Caco-2 (cell line): ENCODE data around the gene KCNE4. TPM values are rescaled to one million over a fixed set of nuclear protein-coding genes. Genes with fewer than 3 reads are reported as not detected.

Source experiments
- BruUV-seq: library from RNA; stranded (reverse); fragments of 400-500 nt; replicated peaks from 2 replicates; lab custom pipeline; 2021; lab: Mats Ljungman, UMichigan
- CTCF ChIA-PET: fragments of 300-600 bp; sonication (Branson Sonifier 250); formaldehyde crosslinking; loops from one replicate; lab custom pipeline; 2022; ENCODE audit warnings: antibody characterized with exemption; lab: Charles Lee
- POLR2A ChIA-PET: fragments of 300-600 bp; sonication (Branson Sonifier 250); formaldehyde crosslinking; loops from one replicate; lab custom pipeline; 2022; ENCODE audit warnings: antibody characterized with exemption; lab: Charles Lee
- DNase-seq, 2 experiments: peaks; one replicate each; pipeline versions ENCODE4 v3.0.0 to v3.0.0-alpha.2; 2020 to 2022
- H3K27me3 ChIP-seq: replicated peaks from 2 replicates; pipeline ENCODE4 v1.6.0; 2011; ENCODE audit warnings: low read length; ENCODE audit not compliant: control insufficient read depth, insufficient read depth
- H3K36me3 ChIP-seq: 2 replicates; pipeline ENCODE4 v1.5.1; 2011; ENCODE audit warnings: low read length; ENCODE audit not compliant: control insufficient read depth, insufficient read depth
- H3K4me1 ChIP-seq: fragments of 250-450 bp; sonication (Bioruptor Pico); 2 replicates; pipeline ENCODE4 v1.5.1; 2020; ENCODE audit warnings: mild to moderate bottlenecking
- H3K4me3 ChIP-seq: 2 replicates; pipeline ENCODE4 v1.5.1; 2011; ENCODE audit warnings: low read depth, mild to moderate bottlenecking, control low read depth, low read length
- H3K9me3 ChIP-seq: fragments of 250-450 bp; sonication (Bioruptor Pico); 2 replicates; pipeline ENCODE4 v1.5.1; 2020; ENCODE audit warnings: mild to moderate bottlenecking, moderate library complexity
- H3K27ac Mint-ChIP-seq: one replicate; pipeline ENCODE4 v1.8.0; 2022; ENCODE audit warnings: mixed read lengths; ENCODE audit not compliant: unreplicated experiment
- H3K27me3 Mint-ChIP-seq: one replicate; pipeline ENCODE4 v1.8.0; 2022; ENCODE audit warnings: mixed read lengths; ENCODE audit not compliant: insufficient read depth, unreplicated experiment
- H3K36me3 Mint-ChIP-seq: one replicate; pipeline ENCODE4 v1.8.0; 2022; ENCODE audit warnings: mild to moderate bottlenecking, mixed read lengths; ENCODE audit not compliant: insufficient read depth, unreplicated experiment
- H3K4me1 Mint-ChIP-seq: one replicate; pipeline ENCODE4 v1.8.0; 2022; ENCODE audit warnings: low read depth, mixed read lengths; ENCODE audit not compliant: unreplicated experiment
- H3K4me3 Mint-ChIP-seq: one replicate; pipeline ENCODE4 v1.8.0; 2022; ENCODE audit warnings: mild to moderate bottlenecking, moderate library complexity, mixed read lengths; ENCODE audit not compliant: unreplicated experiment
- H3K9me3 Mint-ChIP-seq: one replicate; pipeline ENCODE4 v1.8.0; 2022; ENCODE audit warnings: mixed read lengths; ENCODE audit not compliant: unreplicated experiment
- CTCF ChIP-seq, 2 experiments: fragments of 200-600 bp in 1 of 2; IDR thresholded peaks; 1 replicate in 1 of 2; 2 replicates in 1 of 2; pipeline versions ENCODE4 v1.5.1 to v1.8.0; 2011 to 2022; ENCODE audit warnings: antibody characterized with exemption in 1 of 2, control low read depth in 1 of 2, inconsistent platforms in 1 of 2, low read depth in 1 of 2, low read length in 1 of 2, mild to moderate bottlenecking in 1 of 2, moderate library complexity in 1 of 2; ENCODE audit not compliant: insufficient read depth in 1 of 2, severe bottlenecking in 1 of 2, unreplicated experiment in 1 of 2
- intact Hi-C: fragments of 100-400 bp; cut with micrococcal nuclease; formaldehyde crosslinking; loops from one replicate; pipeline ENCODE4 v1.10.0; 2022; ENCODE audit not compliant: unreplicated experiment
- total RNA-seq: library from RNA; stranded (reverse); gene quantifications from 2 replicates; pipeline ENCODE4 v1.2.3, GENCODE V29; 2022

Gene KCNE4
- total RNA-seq, 1 experiment from 2014 or later = not detected

- Histone ChIP-seq H3K36me3 (no peaks in the 10 kb centered on the region), H3K4me3 (no peak overlapping the region), H3K4me1 (no peaks in the 10 kb centered on the region), H3K9me3 (no peaks in the 10 kb centered on the region), H3K27me3 (no peaks in the 10 kb centered on the region)
- DNase-seq = no peak
- ChIA-PET POLR2A (no interaction called here), CTCF (no interaction called here)
- no peaks in the 10 kb centered on the region for H3K4me1 Mint-ChIP-seq
- H3K27ac Mint-ChIP-seq = no peak overlapping the region
- no peak for TF ChIP-seq CTCF (IDR thresholded peaks at IDR 0.05; ENCODE audit: insufficient read depth in 1 of 2, low read depth in 1 of 2, low read length in 1 of 2, severe bottlenecking in 1 of 2, unreplicated experiment in 1 of 2)
- peaks cover 17% of the 10 kb centered on the region for H3K27me3 Mint-ChIP-seq
- no TSS peak for BruUV-seq
- H3K4me3 Mint-ChIP-seq = no peak overlapping the region
- H3K36me3 Mint-ChIP-seq = no peaks in the 10 kb centered on the region
- no peaks in the 10 kb centered on the region for H3K9me3 Mint-ChIP-seq
- intact Hi-C loops = no loop called here
These were observed 13.1 kb downstream of the KCNE4 start for GRCh38 chr2:223065107-223065506.

- BruUV-seq = no TSS peak
- POLR2A ChIA-PET = no interaction called here
- intact Hi-C loops = no loop called here
- Mint-ChIP-seq H3K4me1 (no peaks in the 10 kb centered on the region), H3K4me3 (no peak overlapping the region), H3K36me3 (no peaks in the 10 kb centered on the region), H3K9me3 (no peaks in the 10 kb centered on the region), H3K27ac (no peak overlapping the region), H3K27me3 (peaks cover 17% of the 10 kb centered on the region)
- DNase-seq = no peak
- no peaks in the 10 kb centered on the region for H3K36me3 ChIP-seq
- no peaks in the 10 kb centered on the region for H3K27me3 ChIP-seq
- no peak for TF ChIP-seq CTCF (IDR thresholded peaks at IDR 0.05; ENCODE audit: insufficient read depth in 1 of 2, low read depth in 1 of 2, low read length in 1 of 2, severe bottlenecking in 1 of 2, unreplicated experiment in 1 of 2)
- CTCF ChIA-PET = interaction anchor here (1.1 kb wide), 1 partner anchor 95 kb away, joined by 3 read pairs; no protein-coding TSS in a partner anchor
- H3K4me1 ChIP-seq = no peaks in the 10 kb centered on the region
- H3K4me3 ChIP-seq = no peak overlapping the region
- H3K9me3 ChIP-seq = no peaks in the 10 kb centered on the region
These were observed 14.7 kb downstream of the KCNE4 start for GRCh38 chr2:223066721-223067120.

GRCh38 chr2:223068071-223068470 lies 16.1 kb downstream of the KCNE4 start:
- no peak for DNase-seq
- TF ChIP-seq CTCF (IDR thresholded peaks at IDR 0.05; ENCODE audit: insufficient read depth in 1 of 2, low read depth in 1 of 2, low read length in 1 of 2, severe bottlenecking in 1 of 2, unreplicated experiment in 1 of 2) = no peak
- no peaks in the 10 kb centered on the region; the same call in 1 of the 2 replicates for H3K27me3 ChIP-seq
- Mint-ChIP-seq H3K4me3 (no peak overlapping the region), H3K27me3 (peaks cover 17% of the 10 kb centered on the region), H3K9me3 (no peaks in the 10 kb centered on the region), H3K27ac (no peak overlapping the region), H3K4me1 (no peaks in the 10 kb centered on the region), H3K36me3 (no peaks in the 10 kb centered on the region)
- no peaks in the 10 kb centered on the region for H3K9me3 ChIP-seq
- POLR2A ChIA-PET = no interaction called here
- no peak overlapping the region for H3K4me3 ChIP-seq
- H3K36me3 ChIP-seq = no peaks in the 10 kb centered on the region
- intact Hi-C loops = no loop called here
- CTCF ChIA-PET = no interaction called here
- BruUV-seq = no TSS peak
- no peaks in the 10 kb centered on the region for H3K4me1 ChIP-seq
